OCI-LY1 (cell line): Measurements from ENCODE around the gene AREG.

ENCODE experiments used
- H2AFZ ChIP-seq: fragments of 200-600 bp; sonication (generic), shearing (Covaris generic); 2 replicates; pipeline ENCODE4 v1.6.0; 2014; ENCODE audit warnings: antibody characterized with exemption, mild to moderate bottlenecking, low read length
- H3F3A ChIP-seq: fragments of 200-600 bp; sonication (generic), shearing (Covaris generic); 2 replicates; pipeline ENCODE4 v1.6.0; 2014; ENCODE audit warnings: mild to moderate bottlenecking, antibody characterized with exemption, low read length, moderate library complexity; ENCODE audit not compliant: insufficient read depth
- H3K27ac ChIP-seq: fragments of 200-600 bp; sonication (generic); 2 replicates; pipeline ENCODE4 v1.5.1; 2014; ENCODE audit warnings: low read length, mixed run types, mild to moderate bottlenecking, low read depth; ENCODE audit not compliant: poor library complexity, severe bottlenecking
- H3K27me3 ChIP-seq: fragments of 200-600 bp; sonication (generic); 2 replicates; pipeline ENCODE4 v1.6.0; 2014; ENCODE audit warnings: antibody characterized with exemption, mild to moderate bottlenecking, low read length, moderate library complexity; ENCODE audit not compliant: insufficient read depth
- H3K36me3 ChIP-seq: fragments of 200-600 bp; sonication (generic); 2 replicates; pipeline ENCODE4 v1.6.1; 2014; ENCODE audit warnings: mild to moderate bottlenecking, antibody characterized with exemption, low read length, moderate library complexity, mixed read lengths; ENCODE audit not compliant: insufficient read depth
- H3K4me1 ChIP-seq: fragments of 200-600 bp; sonication (generic); 2 replicates; pipeline ENCODE4 v1.5.1; 2014; ENCODE audit warnings: mild to moderate bottlenecking, low read length, moderate library complexity; ENCODE audit not compliant: insufficient read depth, severe bottlenecking
- H3K4me2 ChIP-seq: fragments of 200-600 bp; sonication (generic), shearing (Covaris generic); 2 replicates; pipeline ENCODE4 v1.6.1; 2014; ENCODE audit warnings: low read length
- H3K4me3 ChIP-seq: fragments of 200-600 bp; sonication (generic); 2 replicates; pipeline ENCODE4 v1.5.1; 2014; ENCODE audit warnings: low read length, low read depth, mild to moderate bottlenecking, mixed read lengths; ENCODE audit not compliant: poor library complexity, severe bottlenecking
- H3K79me2 ChIP-seq: fragments of 200-600 bp; shearing (Covaris generic); 2 replicates; pipeline ENCODE4 v1.6.1; 2016; ENCODE audit warnings: mixed run types, low read length, mixed read lengths; ENCODE audit not compliant: insufficient read depth
- H3K9ac ChIP-seq: fragments of 200-600 bp; sonication (generic), shearing (Covaris generic); 2 replicates; pipeline ENCODE4 v1.6.1; 2014; ENCODE audit warnings: mild to moderate bottlenecking, low read length, mixed read lengths
- H3K9me2 ChIP-seq: fragments of 200-600 bp; sonication (generic), shearing (Covaris generic); 2 replicates; pipeline ENCODE4 v1.6.1; 2014; ENCODE audit warnings: low read depth, mild to moderate bottlenecking, low read length, mixed read lengths
- H3K9me3 ChIP-seq: fragments of 200-600 bp; shearing (Covaris generic); 2 replicates; pipeline ENCODE4 v1.6.1; 2014; ENCODE audit warnings: low read length, mixed read lengths
- H4K20me1 ChIP-seq: fragments of 200-600 bp; sonication (generic), shearing (Covaris generic); 2 replicates; pipeline ENCODE4 v1.6.0; 2016; ENCODE audit warnings: mild to moderate bottlenecking, low read length; ENCODE audit not compliant: insufficient read depth
- CTCF ChIP-seq: fragments of 200-600 bp; sonication (generic), shearing (Covaris generic); IDR thresholded peaks from 2 replicates; pipeline ENCODE4 v1.5.1; 2017; ENCODE audit warnings: mild to moderate bottlenecking, antibody characterized with exemption, low read length, moderate library complexity, mixed read lengths
- EZH2 ChIP-seq: fragments of 200-600 bp; sonication (generic), shearing (Covaris generic); IDR thresholded peaks from 2 replicates; pipeline ENCODE4 v1.8.0; 2017; ENCODE audit warnings: borderline replicate concordance, mixed run types, mild to moderate bottlenecking, antibody characterized with exemption, low read length, moderate library complexity, mixed read lengths

Gene AREG

GRCh38 chr4:74449571-74450297 is 4.8 kb downstream of the AREG start:
- no peak for TF ChIP-seq EZH2
- TF ChIP-seq CTCF, result no peak
- Histone ChIP-seq H3K79me2 (no peaks in the 10 kb centered on the region), H3K4me1 (peaks cover 4% of the 10 kb centered on the region), H3K9me2 (no peaks in the 10 kb centered on the region), H3F3A (no peaks in the 10 kb centered on the region), H2AFZ (no peak overlapping the region), H3K36me3 (no peaks in the 10 kb centered on the region), H3K4me3 (no peak overlapping the region), H3K9ac (no peak overlapping the region), H3K9me3 (no peaks in the 10 kb centered on the region), H3K27ac (no peak overlapping the region), H3K27me3 (no peaks in the 10 kb centered on the region), H4K20me1 (no peaks in the 10 kb centered on the region), H3K4me2 (no peak overlapping the region)

- Histone ChIP-seq H4K20me1 (no peaks in the 10 kb centered on the region), H3K9me2 (no peaks in the 10 kb centered on the region), H3K27me3 (no peaks in the 10 kb centered on the region), H3K79me2 (no peaks in the 10 kb centered on the region), H3K4me1 (peaks cover 2% of the 10 kb centered on the region), H2AFZ (no peak overlapping the region), H3F3A (no peaks in the 10 kb centered on the region), H3K36me3 (no peaks in the 10 kb centered on the region), H3K4me2 (no peak overlapping the region), H3K9ac (no peak overlapping the region), H3K4me3 (no peak overlapping the region), H3K27ac (no peak overlapping the region), H3K9me3 (no peaks in the 10 kb centered on the region)
- no peak for TF ChIP-seq CTCF
- no peak for TF ChIP-seq EZH2
These were observed 5.4 kb downstream of the AREG start for GRCh38 chr4:74450298-74450683.

DNA sequence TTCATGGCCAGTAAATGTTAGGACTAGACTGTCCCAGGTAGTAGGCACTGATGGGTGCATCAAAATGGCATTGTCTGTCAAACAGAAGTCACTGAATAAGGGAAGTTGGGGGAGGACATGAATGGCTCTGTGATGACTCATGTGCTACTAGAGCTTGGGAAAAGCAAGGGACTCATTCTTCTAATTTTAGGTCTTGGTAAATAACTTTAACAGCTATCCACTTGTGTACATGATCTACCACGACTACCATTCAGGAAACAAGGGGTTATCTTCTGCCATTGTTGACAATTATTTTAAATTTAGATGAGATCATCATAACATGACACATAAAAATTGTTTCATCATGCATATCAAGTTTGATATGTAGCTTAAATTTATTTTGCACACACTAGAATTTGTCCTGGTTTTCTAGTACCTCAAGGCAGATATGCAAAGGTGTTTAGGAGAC is 6.3 kb downstream of the AREG start:
- Histone ChIP-seq H3K4me3 (no peak overlapping the region), H3K9ac (no peak overlapping the region), H3K79me2 (no peaks in the 10 kb centered on the region), H3K9me3 (no peaks in the 10 kb centered on the region), H3F3A (no peaks in the 10 kb centered on the region; the same call in 1 of the 2 replicates), H3K4me1 (no peaks in the 10 kb centered on the region), H2AFZ (no peak overlapping the region), H3K9me2 (no peaks in the 10 kb centered on the region), H4K20me1 (no peaks in the 10 kb centered on the region), H3K27me3 (no peaks in the 10 kb centered on the region), H3K36me3 (no peaks in the 10 kb centered on the region), H3K27ac (no peak overlapping the region), H3K4me2 (no peak overlapping the region)
- no peak for TF ChIP-seq EZH2
- no peak for TF ChIP-seq CTCF
